ENCODE data around the gene DNAJC6.

DNA sequence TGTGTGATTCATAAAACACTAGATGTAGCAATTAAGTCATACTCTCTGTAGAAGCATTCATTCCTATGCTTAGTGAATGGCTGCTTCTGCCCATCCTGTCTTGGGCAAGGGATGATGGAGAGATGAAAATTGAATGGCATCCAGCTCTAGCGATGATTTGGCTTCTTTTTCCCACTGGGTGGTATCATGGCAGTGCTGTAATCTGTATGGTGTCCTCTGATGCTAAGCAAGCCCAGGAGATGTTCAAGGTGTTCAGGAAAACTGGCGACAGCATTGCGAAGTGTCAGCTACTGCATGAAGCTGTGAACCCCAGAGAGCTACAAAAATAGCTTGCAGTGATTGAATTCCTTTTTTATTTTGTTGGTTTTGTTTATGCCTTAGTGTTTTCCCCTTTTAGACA lies 62.2 kb downstream of the DNAJC6 start:
- TF ChIP-seq, protein P1, sequence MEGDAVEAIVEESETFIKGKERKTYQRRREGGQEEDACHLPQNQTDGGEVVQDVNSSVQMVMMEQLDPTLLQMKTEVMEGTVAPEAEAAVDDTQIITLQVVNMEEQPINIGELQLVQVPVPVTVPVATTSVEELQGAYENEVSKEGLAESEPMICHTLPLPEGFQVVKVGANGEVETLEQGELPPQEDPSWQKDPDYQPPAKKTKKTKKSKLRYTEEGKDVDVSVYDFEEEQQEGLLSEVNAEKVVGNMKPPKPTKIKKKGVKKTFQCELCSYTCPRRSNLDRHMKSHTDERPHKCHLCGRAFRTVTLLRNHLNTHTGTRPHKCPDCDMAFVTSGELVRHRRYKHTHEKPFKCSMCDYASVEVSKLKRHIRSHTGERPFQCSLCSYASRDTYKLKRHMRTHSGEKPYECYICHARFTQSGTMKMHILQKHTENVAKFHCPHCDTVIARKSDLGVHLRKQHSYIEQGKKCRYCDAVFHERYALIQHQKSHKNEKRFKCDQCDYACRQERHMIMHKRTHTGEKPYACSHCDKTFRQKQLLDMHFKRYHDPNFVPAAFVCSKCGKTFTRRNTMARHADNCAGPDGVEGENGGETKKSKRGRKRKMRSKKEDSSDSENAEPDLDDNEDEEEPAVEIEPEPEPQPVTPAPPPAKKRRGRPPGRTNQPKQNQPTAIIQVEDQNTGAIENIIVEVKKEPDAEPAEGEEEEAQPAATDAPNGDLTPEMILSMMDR (IDR thresholded peaks at IDR 0.05) = no peak
- TF ChIP-seq CHD4 (IDR thresholded peaks at IDR 0.05; ENCODE audit: borderline replicate concordance) = no peak
- no peak for TF ChIP-seq RAD21 (conservative IDR thresholded peaks at IDR 0.05 in 1 of 2, IDR thresholded peaks at IDR 0.05 in 1 of 2)
- TF ChIP-seq POLR2A (IDR thresholded peaks at IDR 0.05; ENCODE audit: low read length) = no peak
- no peak for TF ChIP-seq ESRRA (IDR thresholded peaks at IDR 0.05; ENCODE audit: borderline replicate concordance, low read length)
- no peak for TF ChIP-seq KDM1A (IDR thresholded peaks at IDR 0.05; ENCODE audit: low read depth)
- TF ChIP-seq, protein P2, sequence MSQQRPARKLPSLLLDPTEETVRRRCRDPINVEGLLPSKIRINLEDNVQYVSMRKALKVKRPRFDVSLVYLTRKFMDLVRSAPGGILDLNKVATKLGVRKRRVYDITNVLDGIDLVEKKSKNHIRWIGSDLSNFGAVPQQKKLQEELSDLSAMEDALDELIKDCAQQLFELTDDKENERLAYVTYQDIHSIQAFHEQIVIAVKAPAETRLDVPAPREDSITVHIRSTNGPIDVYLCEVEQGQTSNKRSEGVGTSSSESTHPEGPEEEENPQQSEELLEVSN (IDR thresholded peaks at IDR 0.05; ENCODE audit: borderline replicate concordance, low read depth) = no peak
- no peak for TF ChIP-seq MAFK (IDR thresholded peaks at IDR 0.05; ENCODE audit: partially characterized antibody)

All from A549 (cell line).